ENCODE results near the gene STAT5A. TPM values are rescaled to one million over a fixed set of nuclear protein-coding genes. Genes with fewer than 3 reads are reported as not detected.

Gene STAT5A
- total and polyA plus RNA-seq, 12 donors, result 8.2 to 28.5 (median 15.3) TPM

GRCh38 chr17:42334677-42335076 lies 46.4 kb downstream of the STAT5A start:
- Histone ChIP-seq H3K36me3 (peaks cover 3 to 95% (median 88%) of the 10 kb centered on the region in 9 donors), H3K4me1 (peaks cover 0 to 30% (median 5%) of the 10 kb centered on the region in 9 donors), H3K27ac (no peak overlapping the region), H3K27me3 (no peaks in the 10 kb centered on the region), H3K9me3 (no peaks in the 10 kb centered on the region), H3K4me3 (no peak overlapping the region)
- ATAC-seq (no peak), DNase-seq (no peak)
- intact Hi-C loops (cut with DNase I), result no loop called here
- WGBS, 2 donors, result 77 to 80% methylated on average over 3 of the region's 3 CpGs
- peak in 3 of 9 donors; percentile 6 to 26 (median 14) for TF ChIP-seq CTCF (IDR thresholded peaks at IDR 0.05)

- Histone ChIP-seq H3K36me3 (peaks cover 3 to 95% (median 75%) of the 10 kb centered on the region in 9 donors), H3K27me3 (no peaks in the 10 kb centered on the region), H3K9me3 (no peaks in the 10 kb centered on the region), H3K4me1 (peaks cover 0 to 41% (median 8%) of the 10 kb centered on the region in 9 donors), H3K27ac (peak overlapping the region in 2 of 10 donors; percentile 17 to 49), H3K4me3 (no peak overlapping the region)
- intact Hi-C loops (cut with DNase I), result no loop called here
- TF ChIP-seq CTCF (IDR thresholded peaks at IDR 0.05), result no peak
- 78 to 83% methylated on average over 15 of the region's 15 CpGs for WGBS, 2 donors
- DNase-seq, result no peak
- ATAC-seq, result peak in 3 of 8 donors; percentile 13 to 38 (median 28)
These were observed 49.1 kb downstream of the STAT5A start for GRCh38 chr17:42337442-42337841.

- Histone ChIP-seq H3K4me3 (no peak overlapping the region), H3K27me3 (no peaks in the 10 kb centered on the region), H3K4me1 (peaks cover 0 to 43% (median 8%) of the 10 kb centered on the region in 9 donors), H3K27ac (peak overlapping the region in 1 of 10 donors; percentile 63), H3K36me3 (peaks cover 3 to 95% (median 73%) of the 10 kb centered on the region in 9 donors), H3K9me3 (no peaks in the 10 kb centered on the region)
- intact Hi-C loops (cut with DNase I), result no loop called here
- ATAC-seq (no peak), DNase-seq (no peak)
- WGBS, 2 donors, result 96 to 97% methylated on average over 4 of the region's 4 CpGs
- TF ChIP-seq CTCF (IDR thresholded peaks at IDR 0.05), result no peak
These were observed 50.2 kb downstream of the STAT5A start for GRCh38 chr17:42338427-42338985.

GRCh38 chr17:42339221-42339620 lies 50.9 kb downstream of the STAT5A start:
- ATAC-seq (no peak), DNase-seq (no peak)
- TF ChIP-seq CTCF (IDR thresholded peaks at IDR 0.05), result no peak
- peak overlapping the region in 1 of 10 donors; percentile 63 for H3K27ac ChIP-seq
- H3K9me3 ChIP-seq, result no peaks in the 10 kb centered on the region
- no peak overlapping the region for H3K4me3 ChIP-seq
- H3K4me1 ChIP-seq, result peaks cover 0 to 43% (median 8%) of the 10 kb centered on the region in 9 donors
- no peaks in the 10 kb centered on the region for H3K27me3 ChIP-seq
- intact Hi-C loops (cut with DNase I), result no loop called here
- peaks cover 3 to 95% (median 72%) of the 10 kb centered on the region in 9 donors for H3K36me3 ChIP-seq
- 87 to 95% methylated on average over 5 of the region's 5 CpGs for WGBS, 2 donors
